Fibroblast of upper back skin (primary cell): ENCODE measurements around the gene MPP3.
A peak's percentile ranks its signal among the peaks of the same experiment; 100 is the strongest.

ENCODE experiments used
- DNase-seq: peaks from one replicate; pipeline ENCODE4 v3.0.0-alpha.2; 2013

MPP3 gene

DNA sequence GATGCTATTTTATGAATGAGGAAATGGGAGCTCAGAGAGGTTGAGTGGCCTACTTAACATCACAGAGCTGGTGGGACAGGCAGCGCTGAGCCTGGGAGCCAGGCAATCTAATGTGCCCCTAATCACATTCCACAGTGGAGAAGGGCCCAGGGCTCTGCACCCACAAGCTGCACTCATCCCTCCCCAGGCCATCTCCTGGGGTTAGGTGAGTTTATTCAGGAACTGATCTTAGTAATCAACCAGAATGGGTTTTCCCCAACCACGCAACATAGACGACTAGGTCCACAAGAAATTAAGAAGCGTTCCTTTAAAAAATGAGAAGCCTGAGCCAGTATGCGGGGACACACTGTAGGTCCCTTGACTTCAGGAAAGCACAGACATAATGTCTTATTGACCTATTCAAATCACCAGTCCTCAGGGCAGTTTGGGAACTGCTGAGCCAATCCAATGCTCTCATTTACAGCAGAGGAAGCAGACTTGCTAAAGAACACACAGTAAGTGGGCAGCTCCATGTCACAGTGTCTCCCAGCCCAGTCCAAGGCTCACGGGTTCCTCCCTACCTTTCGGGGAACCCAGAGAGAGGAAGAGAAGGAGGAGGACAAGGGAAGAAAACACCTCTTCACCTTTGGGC is 2.3 kb downstream of the MPP3 start:
- no peak for DNase-seq

GRCh38 chr17:43829738-43830137 is 3.2 kb downstream of the MPP3 start:
- no peak for DNase-seq

- no peak for DNase-seq
Measured at GRCh38 chr17:43827596-43827995, 5.3 kb downstream of the MPP3 start.

DNA sequence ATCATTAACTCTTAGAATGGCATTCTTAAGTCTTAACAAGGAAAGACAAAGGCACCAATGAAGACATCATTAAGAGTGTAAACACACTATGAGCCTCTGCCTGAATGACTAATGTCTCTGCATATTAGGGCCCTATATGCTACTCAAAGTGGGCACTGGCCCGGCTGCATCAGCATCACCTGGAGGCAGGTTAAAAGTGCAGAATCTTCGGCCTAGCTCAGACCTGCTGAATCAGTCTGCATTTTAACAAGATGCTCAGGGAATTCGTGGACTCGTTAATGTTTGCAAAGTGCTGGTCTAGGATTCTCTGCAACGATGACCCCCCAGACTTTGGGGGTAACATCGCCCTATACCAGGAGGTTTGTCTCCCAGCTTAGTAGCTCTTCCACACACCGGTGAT is 6.7 kb downstream of the MPP3 start:
- DNase-seq: no peak

- no peak for DNase-seq
Measured at GRCh38 chr17:43825567-43825966, 7.4 kb downstream of the MPP3 start.

DNA sequence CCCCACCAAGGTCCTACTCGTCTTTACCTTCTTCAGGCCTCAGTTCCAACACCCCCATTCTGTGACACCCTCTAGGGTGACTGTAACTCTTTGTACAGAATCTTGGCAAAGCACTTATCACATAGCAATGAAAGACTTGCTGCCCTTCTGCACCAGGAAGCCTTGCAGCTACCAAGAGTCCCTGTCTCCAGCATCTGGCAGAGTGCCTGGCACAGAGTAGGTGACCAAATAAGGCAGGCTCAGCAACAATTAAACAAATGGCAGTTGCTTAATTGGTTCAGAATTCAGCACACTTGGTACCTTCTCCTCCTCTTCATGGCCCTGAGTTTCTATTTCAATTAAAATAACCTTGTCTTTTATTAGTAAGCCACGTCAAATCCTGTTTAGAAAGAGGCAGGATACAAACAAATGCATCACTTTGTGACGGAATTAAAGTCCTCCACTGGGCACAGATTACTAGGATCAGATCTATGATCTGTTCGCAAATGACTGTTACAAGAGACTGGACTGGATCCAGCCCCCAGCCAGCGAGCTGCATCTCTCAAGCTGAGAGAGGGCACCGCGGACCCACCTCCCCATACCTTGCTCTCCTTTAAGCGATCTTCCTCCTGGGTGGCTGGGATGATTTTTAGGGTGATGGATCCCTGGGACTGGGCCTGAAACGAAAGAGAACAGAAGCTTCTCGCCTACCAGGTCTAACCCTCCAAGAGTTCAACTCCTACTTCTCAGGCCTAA is 9.4 kb downstream of the MPP3 start:
- DNase-seq: no peak

- no peak for DNase-seq
Measured at GRCh38 chr17:43822570-43823190, 10.3 kb downstream of the MPP3 start.

- no peak for DNase-seq
Measured at GRCh38 chr17:43820759-43821158, 12.2 kb downstream of the MPP3 start.

GRCh38 chr17:43818966-43819365 is 14.0 kb downstream of the MPP3 start:
- DNase-seq: no peak

DNA sequence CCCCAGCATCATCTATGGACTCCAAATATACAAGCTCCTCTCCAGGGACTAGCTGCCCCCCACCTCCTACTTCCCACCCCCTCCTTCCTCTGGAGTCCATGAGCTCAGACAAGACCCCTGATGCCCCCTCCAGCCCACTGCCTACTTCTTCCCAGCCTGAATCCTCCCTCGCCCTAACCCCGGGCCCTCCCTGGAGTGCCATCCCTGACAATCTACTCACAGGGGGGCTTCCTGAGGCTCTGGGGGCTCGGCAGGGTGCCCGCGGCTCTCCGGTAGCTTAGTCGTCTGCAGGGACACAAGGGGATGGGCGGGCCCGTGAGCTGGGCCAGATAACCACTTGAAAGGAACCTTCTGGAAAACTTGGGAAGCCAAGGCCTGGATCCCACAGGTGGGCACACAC is 15.1 kb downstream of the MPP3 start:
- no peak for DNase-seq

DNA sequence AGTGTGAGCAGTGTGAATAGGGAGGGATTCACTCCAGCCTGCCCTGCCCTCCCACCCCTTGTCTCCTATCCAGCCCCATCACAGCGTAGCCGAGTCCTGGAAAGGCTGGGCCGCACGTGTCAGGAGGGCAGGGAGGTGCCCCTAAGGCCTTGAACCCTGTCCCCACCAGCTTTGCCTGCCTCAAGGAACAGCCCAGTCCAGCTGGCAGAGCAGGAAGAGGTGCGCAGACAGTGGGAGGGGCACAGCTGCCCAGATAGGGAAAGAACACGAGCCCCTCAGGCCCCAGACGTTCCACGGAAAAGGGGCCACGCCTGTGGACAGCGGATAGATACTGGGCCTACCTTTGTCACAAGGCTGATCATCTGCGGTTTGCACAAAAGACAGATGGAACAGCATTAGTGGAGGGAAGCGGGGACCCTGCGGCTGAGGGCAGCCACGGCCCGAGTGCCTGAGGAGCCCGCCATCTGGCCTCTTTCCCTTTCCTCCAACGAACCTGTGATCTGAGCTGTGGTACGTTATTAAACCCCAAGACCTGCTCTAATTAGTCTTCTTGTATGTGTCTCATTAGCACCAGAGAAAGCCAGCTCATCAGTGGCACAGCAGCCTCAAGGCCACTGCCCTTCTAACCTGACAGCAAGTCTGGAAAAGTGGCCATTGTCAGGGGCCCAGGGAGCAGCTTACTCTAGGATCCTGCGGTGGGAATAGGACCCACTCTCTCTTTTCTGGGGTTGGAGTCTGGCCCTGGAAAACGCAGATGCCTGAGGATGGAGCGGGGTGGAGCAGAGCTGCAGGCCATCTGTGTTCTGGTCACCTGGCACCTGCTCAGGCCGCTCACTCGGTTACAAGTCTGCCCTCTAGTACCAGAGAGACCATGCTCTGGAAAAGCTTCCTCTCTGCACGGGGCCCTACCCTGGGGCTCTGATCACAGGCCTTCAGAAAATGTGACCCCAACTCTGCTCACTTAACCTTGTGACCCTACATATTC is 16.3 kb downstream of the MPP3 start:
- DNase-seq: no peak

- peak; percentile 65 for DNase-seq
Measured at GRCh38 chr17:43814714-43815113, 18.2 kb downstream of the MPP3 start.

- no peak for DNase-seq
Measured at GRCh38 chr17:43814026-43814425, 18.9 kb downstream of the MPP3 start.

- DNase-seq: no peak
Measured at GRCh38 chr17:43813386-43813785, 19.6 kb downstream of the MPP3 start.

- no peak for DNase-seq
Measured at GRCh38 chr17:43812396-43813265, 20.3 kb downstream of the MPP3 start.

DNA sequence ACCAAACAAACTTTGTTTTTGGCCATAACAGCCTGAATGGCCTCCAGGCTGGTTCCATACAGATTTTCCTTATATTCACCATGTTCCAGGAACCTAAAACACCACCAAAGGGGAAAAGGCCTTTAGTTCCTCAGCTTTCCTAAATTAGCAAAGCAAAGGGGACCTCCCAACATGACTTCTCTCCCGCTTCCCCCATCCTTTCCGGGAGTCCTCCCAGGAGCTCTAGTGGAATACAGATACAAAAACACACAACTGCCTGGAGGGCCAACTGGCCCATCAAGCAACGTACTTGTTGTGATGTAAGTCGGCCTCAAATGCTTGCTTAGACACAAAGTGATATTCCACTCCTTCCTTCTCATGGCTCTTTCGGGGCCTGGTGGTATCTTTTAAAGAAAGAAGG is 22.1 kb downstream of the MPP3 start:
- DNase-seq: no peak

GRCh38 chr17:43810226-43810715 is 22.7 kb downstream of the MPP3 start:
- DNase-seq: no peak

DNA sequence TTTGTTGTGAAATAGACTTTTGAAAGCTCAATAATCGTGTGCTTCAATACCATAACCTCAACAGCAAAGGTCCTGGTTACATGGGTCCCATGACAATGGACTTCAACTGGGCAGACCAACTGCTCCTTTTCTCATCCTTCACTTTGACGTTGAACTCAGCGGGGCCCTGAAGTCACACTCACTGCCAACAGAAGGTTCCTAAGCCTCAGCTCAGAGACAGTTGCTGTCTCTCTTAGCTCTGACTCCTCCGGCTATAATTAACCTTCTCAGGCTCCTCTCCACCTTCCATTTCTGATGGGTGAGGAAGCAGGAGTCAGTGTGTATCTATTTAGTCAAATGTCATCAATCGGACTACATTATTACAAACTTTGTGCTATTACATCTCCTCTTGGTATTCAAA is 23.8 kb downstream of the MPP3 start:
- no peak for DNase-seq

DNA sequence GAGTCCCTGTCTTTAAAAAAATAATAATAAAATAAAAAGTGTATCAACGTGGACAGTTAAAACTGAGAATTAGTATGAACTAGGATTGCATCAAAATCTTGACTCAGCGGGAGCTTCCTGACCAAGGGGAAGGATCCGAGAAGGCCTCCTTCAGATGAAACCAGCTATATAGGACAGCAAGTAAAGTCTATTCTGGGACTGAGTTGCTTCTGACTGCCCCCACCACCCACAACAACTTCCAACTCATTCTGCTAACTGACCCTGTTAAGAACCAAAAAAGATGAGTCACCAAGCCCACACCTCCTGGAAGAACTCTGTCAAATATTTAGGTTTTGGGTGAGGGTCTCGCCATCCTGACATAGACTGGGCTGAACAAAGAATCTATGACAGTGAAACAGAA is 24.9 kb downstream of the MPP3 start:
- DNase-seq: no peak

GRCh38 chr17:43805117-43805516 is 27.8 kb downstream of the MPP3 start:
- no peak for DNase-seq

- DNase-seq: no peak
Measured at GRCh38 chr17:43803758-43804157, 29.2 kb downstream of the MPP3 start.

- DNase-seq: no peak
Measured at GRCh38 chr17:43801844-43802243, 31.1 kb downstream of the MPP3 start.
